GM19397 (cell line): Measurements from ENCODE around the gene RHEBL1.

Experiments used
- ATAC-seq: cut with Tn5 transposase; IDR thresholded peaks from one replicate; pipeline ENCODE4 v1.9.1; 2021; ENCODE audit warnings: mild to moderate bottlenecking, moderate library complexity; ENCODE audit not compliant: unreplicated experiment

Gene RHEBL1

DNA sequence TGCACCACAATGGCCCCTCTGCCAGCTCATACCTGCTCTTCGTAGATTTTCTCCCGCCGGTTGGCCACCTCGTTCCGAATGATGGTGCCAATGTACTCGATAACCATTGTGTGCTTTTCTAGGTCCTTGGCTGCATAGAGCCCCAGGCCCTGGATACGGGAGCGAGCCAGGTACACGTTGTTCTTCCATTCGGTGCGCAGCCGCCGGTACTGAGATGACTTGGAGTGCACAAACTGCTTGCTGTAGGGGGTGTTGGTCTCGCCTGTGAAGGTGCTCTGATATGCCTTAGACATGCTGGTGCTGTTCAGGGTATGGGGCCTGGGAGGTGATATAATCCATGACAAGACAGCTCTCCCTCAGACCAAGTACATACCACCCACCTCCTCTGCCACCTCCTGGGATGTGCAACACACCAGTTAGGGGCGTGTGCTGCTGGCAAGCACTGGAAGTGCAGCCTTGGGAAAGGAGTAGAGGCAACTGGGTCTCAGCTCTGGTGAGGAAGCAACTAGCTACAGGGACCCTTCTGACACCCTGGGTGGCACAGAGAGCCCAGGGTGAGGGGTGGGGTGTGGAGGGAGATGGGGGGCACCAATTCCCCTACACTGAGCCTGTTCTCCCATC, 47.1 kb downstream of the RHEBL1 start:
- no peak for ATAC-seq

DNA sequence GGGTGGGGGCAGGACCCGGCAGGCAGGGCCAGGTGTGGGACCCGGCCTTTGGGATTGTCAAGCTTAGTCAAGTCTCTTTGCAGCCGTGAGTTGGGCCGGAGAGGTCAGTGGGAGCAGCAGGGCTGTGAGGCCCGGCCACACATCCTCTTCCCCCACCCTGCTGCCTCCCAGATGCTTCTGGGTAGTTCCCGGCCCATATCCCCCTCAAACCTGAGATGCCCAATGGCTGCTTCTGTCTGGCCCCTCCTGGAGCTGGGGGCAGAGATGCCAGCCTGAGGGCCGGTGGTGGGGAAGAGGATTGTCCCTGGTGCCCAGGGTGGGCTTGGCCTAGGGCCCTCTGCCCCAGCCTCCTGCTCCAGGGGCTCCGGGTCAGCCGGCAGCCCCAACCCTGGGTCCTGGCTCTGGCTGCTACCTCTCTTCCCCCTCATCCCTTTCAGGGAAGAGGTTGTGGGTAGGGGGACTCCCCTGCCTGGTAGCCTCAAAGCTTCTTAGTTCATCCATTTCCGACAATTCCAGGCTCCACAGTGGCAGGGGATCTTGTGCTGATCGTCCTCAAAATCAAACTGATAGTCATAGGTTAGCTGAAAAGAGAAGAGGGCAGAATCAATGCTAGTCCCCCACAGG, 48.4 kb downstream of the RHEBL1 start:
- no peak for ATAC-seq

DNA sequence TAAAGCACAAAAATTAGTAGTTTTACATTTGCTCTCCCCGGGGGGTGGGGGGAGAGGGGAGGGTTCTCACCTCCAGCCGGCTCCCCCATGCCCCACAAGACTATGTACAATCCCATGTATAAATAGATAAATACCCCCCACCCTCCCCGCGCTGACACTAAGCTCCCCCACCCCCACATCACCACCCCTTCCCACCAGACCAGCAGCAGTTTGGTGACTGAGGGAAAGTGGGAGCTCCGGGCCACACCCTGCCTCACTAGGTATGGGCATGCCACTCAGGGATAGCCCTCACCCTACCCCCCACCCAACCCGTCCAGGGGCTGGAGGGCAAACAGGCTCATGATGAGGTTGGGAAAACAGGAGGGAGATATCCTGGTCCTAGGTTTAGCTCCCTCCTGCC, 49.3 kb downstream of the RHEBL1 start:
- no peak for ATAC-seq

DNA sequence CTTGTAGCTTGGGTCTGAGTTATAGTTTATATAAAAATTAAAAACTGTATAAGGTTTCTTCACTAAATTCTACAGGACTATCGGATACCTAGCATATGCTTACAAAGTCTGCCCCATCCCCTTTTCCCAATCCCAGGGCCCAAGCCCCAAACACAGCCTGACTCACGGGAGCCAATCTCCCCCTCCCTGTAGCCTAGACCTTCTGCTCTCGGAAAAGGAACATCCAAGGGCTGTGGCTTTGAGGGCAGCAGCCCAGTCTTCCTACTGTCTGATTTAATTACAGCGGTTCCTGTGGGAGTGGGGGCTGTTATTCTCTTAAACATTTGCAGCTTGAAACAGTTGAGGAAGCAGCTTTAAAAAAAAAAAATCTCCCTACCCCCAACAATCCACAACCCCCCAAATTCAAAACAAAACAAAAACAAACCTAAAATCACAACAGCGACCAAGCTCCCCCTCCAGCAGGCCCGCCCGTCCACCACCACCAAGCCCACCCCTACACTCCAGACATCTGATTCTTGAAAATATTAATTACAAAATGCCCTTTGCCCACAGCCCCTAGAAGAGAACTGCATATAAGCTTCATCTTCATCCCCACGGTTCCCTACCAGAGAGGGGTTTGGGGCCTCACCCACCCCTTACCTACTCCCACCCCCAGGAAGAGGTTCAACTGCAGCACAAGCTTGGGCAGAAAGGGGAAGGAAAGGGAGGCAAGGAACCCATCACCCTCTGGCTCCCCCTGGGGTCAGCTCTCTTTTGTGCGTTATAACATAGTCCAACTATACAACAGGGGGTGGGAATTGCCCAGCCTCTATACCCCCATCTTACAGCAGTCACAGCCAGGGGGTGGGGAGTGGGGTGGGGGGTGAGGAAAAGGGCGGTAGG, 50.1 kb downstream of the RHEBL1 start:
- ATAC-seq, result no peak

DNA sequence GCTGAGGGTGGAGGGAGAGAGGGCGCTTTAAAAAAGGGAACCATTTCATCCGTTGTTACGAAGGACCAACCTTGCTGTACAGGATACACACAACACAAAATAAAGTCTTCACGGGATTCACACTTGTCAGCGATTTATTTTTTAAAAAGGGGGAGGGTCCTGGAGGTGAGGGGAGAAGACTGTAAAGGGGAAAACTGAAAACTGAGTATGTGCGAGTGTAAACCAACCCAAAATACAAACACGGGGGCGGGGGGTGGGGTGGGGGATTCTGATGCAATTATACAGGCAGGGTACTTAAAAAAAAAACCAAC, 50.7 kb downstream of the RHEBL1 start:
- ATAC-seq, result no peak

DNA sequence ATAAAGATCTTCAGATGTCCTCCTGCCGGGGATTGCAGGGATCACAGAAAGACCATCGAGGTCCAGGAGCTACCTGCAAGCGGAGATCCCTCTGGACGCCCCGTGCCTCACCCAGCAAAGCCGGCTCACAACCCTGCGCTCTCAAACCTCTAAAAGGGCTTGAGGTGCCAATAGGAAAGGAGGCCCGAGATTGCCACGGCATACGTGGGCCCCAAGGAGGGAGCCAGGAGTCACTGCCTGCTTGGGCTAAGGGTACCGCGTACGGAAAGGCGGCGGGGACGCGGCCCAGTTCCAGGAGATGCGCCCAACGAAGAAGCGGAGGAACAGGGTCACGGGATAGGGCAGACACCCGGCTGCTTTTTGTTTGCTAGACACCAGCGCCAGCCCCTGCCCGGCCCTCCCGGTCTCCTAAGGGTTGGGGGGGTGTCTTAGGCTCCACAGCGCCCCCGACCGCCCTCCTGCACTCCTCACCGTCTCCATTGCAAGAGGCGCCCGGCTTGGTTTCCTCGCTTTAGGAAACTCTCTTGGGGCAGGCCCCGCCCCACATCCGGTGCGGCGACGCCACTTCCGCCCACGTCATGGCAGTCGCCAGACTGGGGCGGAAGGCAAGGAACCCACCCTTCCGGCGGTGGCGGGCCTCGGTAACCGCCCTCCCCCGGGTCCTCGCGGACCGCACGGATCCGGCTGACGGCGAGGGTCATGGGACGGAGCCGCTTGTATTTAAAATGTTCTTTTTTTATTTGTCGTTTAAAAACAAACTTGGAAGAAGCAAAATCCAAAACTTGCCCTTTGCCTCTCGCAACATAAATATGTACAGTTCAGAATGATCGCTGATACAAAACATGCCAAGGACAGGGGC, 51.3 kb downstream of the RHEBL1 start, which contains the start of gene PRKAG1:
PRKAG1 (minus strand) TSS at position 516 of the 859 bp plus-strand sequence; CDS start at position 480, 36 bp downstream.
- peak; percentile 88 for ATAC-seq

DNA sequence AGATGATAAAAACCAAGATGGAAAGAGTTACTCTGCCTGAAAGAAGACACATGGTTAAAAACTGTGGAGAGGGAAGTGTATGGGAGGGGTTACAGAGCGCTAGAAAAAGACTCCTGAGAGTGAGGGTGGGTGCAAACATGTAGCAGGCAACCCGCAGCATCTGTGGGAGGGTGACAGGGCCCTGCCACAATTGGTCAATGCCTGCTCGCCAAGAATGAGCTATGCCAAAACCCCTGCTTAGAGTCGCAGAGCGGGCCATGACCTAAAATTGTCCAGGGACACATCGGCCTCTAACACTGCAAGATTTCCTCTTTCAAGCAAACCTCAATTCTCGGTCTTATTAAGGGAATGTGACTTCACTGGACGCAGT, 51.9 kb downstream of the RHEBL1 start:
- no peak for ATAC-seq

- no peak for ATAC-seq
Measured at GRCh38 chr12:49015196-49015595, 54.6 kb downstream of the RHEBL1 start.
